ENCODE data around the gene RAC2.
"Not testable (repeated sequence)": the region's sequence is repeated elsewhere in the genome, so short reads cannot be mapped to it uniquely, and the experiment has no call there.

The RAC2 gene

DNA sequence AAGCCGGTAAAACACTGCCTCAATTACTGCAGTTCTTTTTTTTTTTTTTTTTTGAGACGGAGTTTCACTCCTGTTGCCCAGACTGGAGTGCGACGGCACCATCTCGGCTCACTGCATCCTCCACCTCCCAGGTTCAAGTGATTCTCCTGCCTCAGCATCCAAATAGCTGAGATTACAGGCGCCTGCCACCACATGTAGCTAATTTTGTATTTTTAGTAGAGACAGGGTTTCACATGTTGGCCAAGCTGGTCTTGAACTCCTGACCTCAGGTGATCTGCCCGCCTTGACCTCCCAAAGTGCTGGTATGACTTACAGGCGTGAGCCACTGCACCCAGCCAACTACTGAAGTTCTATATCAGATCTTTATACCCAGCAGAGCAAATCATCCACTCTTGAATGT is 7.8 kb upstream of the RAC2 start:
- H3K27me3 ChIP-seq (ENCODE audit: control insufficient read depth, insufficient read depth, low read length), result peaks cover 57% of the 10 kb centered on the region
- H3K9me3 ChIP-seq (replicated peaks; ENCODE audit: low read length); H3K36me3 ChIP-seq (ENCODE audit: insufficient read depth, low read length); H3K4me2 ChIP-seq (ENCODE audit: low read length); H3K4me3 ChIP-seq (ENCODE audit: low read length); H3K9ac ChIP-seq (ENCODE audit: low read depth, low read length): not testable (repeated sequence)
- H3K4me1 ChIP-seq (ENCODE audit: control insufficient read depth, insufficient read depth, low read length), result peaks cover 12% of the 10 kb centered on the region

DNA sequence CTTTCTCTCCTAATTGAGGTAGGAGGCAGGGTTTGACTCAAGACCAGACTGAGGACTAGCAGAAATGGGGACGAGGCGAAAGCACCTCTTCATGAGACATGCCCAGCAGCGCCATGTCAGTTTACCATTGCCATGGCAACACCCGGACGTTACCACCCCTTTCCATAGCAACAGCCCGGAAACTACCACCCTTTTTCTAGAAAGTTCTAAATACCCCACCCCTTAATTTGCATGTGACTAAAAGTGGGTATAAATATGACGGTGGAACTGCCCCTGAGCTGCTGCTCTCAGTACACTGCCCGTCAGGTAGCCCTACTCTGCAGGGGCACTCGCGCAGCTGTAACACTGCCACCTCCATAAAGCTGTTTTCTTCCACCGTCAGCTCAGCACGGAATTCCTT is 5.9 kb upstream of the RAC2 start:
- peaks cover 11% of the 10 kb centered on the region for H3K4me1 ChIP-seq (ENCODE audit: control insufficient read depth, insufficient read depth, low read length)
- no peak overlapping the region for H3K4me2 ChIP-seq (ENCODE audit: low read length)
- H3K27me3 ChIP-seq (ENCODE audit: control insufficient read depth, insufficient read depth, low read length), result peaks cover 45% of the 10 kb centered on the region
- H3K36me3 ChIP-seq (ENCODE audit: insufficient read depth, low read length), result no peaks in the 10 kb centered on the region
- no peaks in the 10 kb centered on the region for H3K9me3 ChIP-seq (replicated peaks; ENCODE audit: low read length)
- no peak overlapping the region for H3K9ac ChIP-seq (ENCODE audit: low read depth, low read length)
- no peak overlapping the region for H3K4me3 ChIP-seq (ENCODE audit: low read length)

DNA sequence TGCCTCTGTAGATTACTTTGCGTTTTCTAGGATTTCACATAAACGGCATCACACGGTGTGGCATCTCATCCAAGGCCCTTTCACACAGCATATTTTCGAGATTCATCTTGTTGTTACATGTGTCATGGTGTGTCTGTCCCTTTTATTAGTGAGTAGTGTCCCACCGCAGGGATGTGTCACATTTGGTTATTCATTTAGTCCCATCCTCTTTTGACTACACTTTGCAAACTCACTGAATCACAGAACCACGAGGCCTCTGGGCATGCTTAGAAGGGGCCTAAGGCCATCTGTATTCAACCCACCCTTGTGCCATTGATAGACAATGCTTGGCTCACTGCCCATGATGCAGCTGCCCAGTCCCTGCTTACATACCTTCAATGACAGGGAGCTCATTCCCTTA is 4.2 kb upstream of the RAC2 start:
- Histone ChIP-seq H3K9ac (ENCODE audit: low read depth, low read length) (no peak overlapping the region), H3K4me3 (ENCODE audit: low read length) (no peak overlapping the region), H3K4me1 (ENCODE audit: control insufficient read depth, insufficient read depth, low read length) (peaks cover 9% of the 10 kb centered on the region), H3K9me3 (replicated peaks; ENCODE audit: low read length) (no peaks in the 10 kb centered on the region), H3K4me2 (ENCODE audit: low read length) (no peak overlapping the region), H3K27me3 (ENCODE audit: control insufficient read depth, insufficient read depth, low read length) (peaks cover 51% of the 10 kb centered on the region), H3K36me3 (ENCODE audit: insufficient read depth, low read length) (no peaks in the 10 kb centered on the region)

DNA sequence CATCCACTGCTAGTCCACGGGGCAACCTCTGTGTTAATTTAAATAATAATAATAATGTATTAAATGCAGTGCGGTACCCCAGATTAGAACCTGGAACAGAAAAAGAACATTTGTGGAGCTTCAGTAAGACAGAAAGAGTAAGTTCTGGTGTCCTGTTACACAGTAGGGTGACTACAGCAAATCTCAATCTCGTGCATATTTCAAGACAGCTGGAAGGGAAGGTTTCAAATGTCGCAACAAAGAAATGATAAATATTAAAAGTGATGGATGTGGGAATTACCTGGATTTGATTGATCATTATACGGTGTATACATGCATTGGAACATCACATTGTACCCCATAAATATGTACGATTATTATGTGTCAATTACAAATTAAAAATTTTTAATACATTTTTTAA is 1.7 kb upstream of the RAC2 start:
- H3K4me1 ChIP-seq (ENCODE audit: control insufficient read depth, insufficient read depth, low read length), result peaks cover 16% of the 10 kb centered on the region
- peaks cover 34% of the 10 kb centered on the region for H3K27me3 ChIP-seq (ENCODE audit: control insufficient read depth, insufficient read depth, low read length)
- no peaks in the 10 kb centered on the region for H3K36me3 ChIP-seq (ENCODE audit: insufficient read depth, low read length)
- H3K4me3 ChIP-seq (ENCODE audit: low read length), result no peak overlapping the region
- no peaks in the 10 kb centered on the region for H3K9me3 ChIP-seq (replicated peaks; ENCODE audit: low read length)
- no peak overlapping the region for H3K9ac ChIP-seq (ENCODE audit: low read depth, low read length)
- no peak overlapping the region for H3K4me2 ChIP-seq (ENCODE audit: low read length)

- H3K4me1 ChIP-seq (ENCODE audit: control insufficient read depth, insufficient read depth, low read length), result peaks cover 16% of the 10 kb centered on the region
- no peak overlapping the region for H3K9ac ChIP-seq (ENCODE audit: low read depth, low read length)
- H3K4me3 ChIP-seq (ENCODE audit: low read length), result no peak overlapping the region
- peaks cover 40% of the 10 kb centered on the region for H3K27me3 ChIP-seq (ENCODE audit: control insufficient read depth, insufficient read depth, low read length)
- H3K9me3 ChIP-seq (replicated peaks; ENCODE audit: low read length), result no peaks in the 10 kb centered on the region
- H3K4me2 ChIP-seq (ENCODE audit: low read length), result no peak overlapping the region
- no peaks in the 10 kb centered on the region for H3K36me3 ChIP-seq (ENCODE audit: insufficient read depth, low read length)
Observed at GRCh38 chr22:37244922-37245722, 1.1 kb upstream of the RAC2 start.

GRCh38 chr22:37243402-37244113 is 511 bp downstream of the RAC2 start:
- Histone ChIP-seq H3K4me1 (ENCODE audit: control insufficient read depth, insufficient read depth, low read length) (peaks cover 16% of the 10 kb centered on the region), H3K36me3 (ENCODE audit: insufficient read depth, low read length) (no peaks in the 10 kb centered on the region)

GRCh38 chr22:37242395-37242918 is 1.6 kb downstream of the RAC2 start:
- no peaks in the 10 kb centered on the region for H3K9me3 ChIP-seq (replicated peaks; ENCODE audit: low read length)
- no peak overlapping the region for H3K4me3 ChIP-seq (ENCODE audit: low read length)
- peaks cover 53% of the 10 kb centered on the region for H3K27me3 ChIP-seq (ENCODE audit: control insufficient read depth, insufficient read depth, low read length)
- peak overlapping the region; percentile 41 for H3K4me2 ChIP-seq (ENCODE audit: low read length)
- H3K36me3 ChIP-seq (ENCODE audit: insufficient read depth, low read length), result no peaks in the 10 kb centered on the region
- peaks cover 16% of the 10 kb centered on the region for H3K4me1 ChIP-seq (ENCODE audit: control insufficient read depth, insufficient read depth, low read length)
- H3K9ac ChIP-seq (ENCODE audit: low read depth, low read length), result no peak overlapping the region

More at GRCh38 chr22:37243402-37244113, 511 bp downstream of the RAC2 start:
- no peaks in the 10 kb centered on the region for H3K9me3 ChIP-seq (replicated peaks; ENCODE audit: low read length)
- peak overlapping the region; percentile 41 for H3K9ac ChIP-seq (ENCODE audit: low read depth, low read length)
- peak overlapping the region; percentile 79 for H3K4me2 ChIP-seq (ENCODE audit: low read length)
- peaks cover 50% of the 10 kb centered on the region for H3K27me3 ChIP-seq (ENCODE audit: control insufficient read depth, insufficient read depth, low read length)
- H3K4me3 ChIP-seq (ENCODE audit: low read length), result peak overlapping the region; percentile 58

DNA sequence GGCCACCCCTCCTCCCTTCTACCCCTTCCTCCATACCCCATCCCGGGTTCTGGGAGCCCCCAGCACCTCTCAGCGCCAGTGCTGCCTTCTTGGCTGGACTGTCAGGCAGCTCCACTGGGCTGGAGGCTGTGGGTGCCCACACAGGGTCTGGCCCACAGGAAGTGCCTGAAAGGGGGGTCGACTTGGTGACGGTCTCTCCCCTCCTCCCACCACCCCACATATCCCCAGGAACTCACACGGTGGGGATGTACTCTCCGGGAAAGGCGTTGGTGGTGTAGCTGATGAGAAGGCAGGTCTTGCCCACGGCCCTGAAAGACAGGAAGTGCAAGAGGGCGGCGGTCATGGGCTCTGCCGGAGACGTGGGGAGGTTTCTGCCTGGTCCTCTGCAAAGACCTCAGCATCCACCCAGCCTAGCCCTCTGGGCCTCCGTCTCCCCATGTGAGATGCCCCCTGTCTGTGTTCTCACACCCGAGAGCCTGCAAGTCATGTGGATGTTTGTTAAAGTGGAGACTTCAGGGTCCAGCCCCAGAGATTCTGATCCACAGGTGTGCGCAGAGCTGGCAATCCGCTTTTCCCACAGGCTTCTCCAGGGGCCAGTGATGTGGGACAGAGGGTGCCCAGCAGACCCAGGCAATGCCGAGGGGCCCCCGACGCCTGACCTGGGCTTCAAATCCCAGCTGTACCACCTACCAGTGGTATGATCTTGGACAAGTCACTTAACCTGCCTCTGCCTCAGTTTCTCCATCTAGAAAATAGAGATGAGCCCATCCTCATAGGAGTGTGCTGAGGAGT is 2.5 kb downstream of the RAC2 start:
- Histone ChIP-seq H3K4me3 (ENCODE audit: low read length) (no peak overlapping the region), H3K4me1 (ENCODE audit: control insufficient read depth, insufficient read depth, low read length) (peaks cover 16% of the 10 kb centered on the region), H3K36me3 (ENCODE audit: insufficient read depth, low read length) (no peaks in the 10 kb centered on the region), H3K9me3 (replicated peaks; ENCODE audit: low read length) (no peaks in the 10 kb centered on the region), H3K9ac (ENCODE audit: low read depth, low read length) (no peak overlapping the region), H3K4me2 (ENCODE audit: low read length) (no peak overlapping the region), H3K27me3 (ENCODE audit: control insufficient read depth, insufficient read depth, low read length) (peaks cover 52% of the 10 kb centered on the region)

DNA sequence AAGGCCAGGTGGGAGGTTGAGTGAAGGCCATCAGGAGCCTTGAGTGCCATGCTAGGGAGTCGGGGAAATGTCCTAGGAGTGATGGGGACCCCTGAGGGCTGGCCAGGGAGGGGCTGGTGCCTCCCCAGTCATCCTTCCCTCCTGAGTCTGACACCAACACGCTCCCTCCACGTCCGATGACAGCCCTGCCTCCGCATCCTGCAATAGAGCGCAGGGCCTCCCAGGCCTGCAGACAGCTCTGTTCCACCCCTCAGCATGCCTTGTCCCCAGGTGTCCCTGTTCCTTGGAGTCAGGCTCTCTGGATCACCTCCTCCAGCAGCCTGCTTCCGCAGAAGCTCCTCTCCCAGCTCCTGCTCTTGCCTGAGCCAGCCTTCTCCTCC is 3.1 kb downstream of the RAC2 start:
- H3K4me2 ChIP-seq (ENCODE audit: low read length), result no peak overlapping the region
- no peaks in the 10 kb centered on the region for H3K36me3 ChIP-seq (ENCODE audit: insufficient read depth, low read length)
- no peaks in the 10 kb centered on the region for H3K9me3 ChIP-seq (replicated peaks; ENCODE audit: low read length)
- peaks cover 58% of the 10 kb centered on the region for H3K27me3 ChIP-seq (ENCODE audit: control insufficient read depth, insufficient read depth, low read length)
- no peak overlapping the region for H3K4me3 ChIP-seq (ENCODE audit: low read length)
- H3K4me1 ChIP-seq (ENCODE audit: control insufficient read depth, insufficient read depth, low read length), result peaks cover 16% of the 10 kb centered on the region
- no peak overlapping the region for H3K9ac ChIP-seq (ENCODE audit: low read depth, low read length)

- H3K9ac ChIP-seq (ENCODE audit: low read depth, low read length), result no peak overlapping the region
- H3K4me3 ChIP-seq (ENCODE audit: low read length), result no peak overlapping the region
- no peaks in the 10 kb centered on the region for H3K36me3 ChIP-seq (ENCODE audit: insufficient read depth, low read length)
- peaks cover 59% of the 10 kb centered on the region for H3K27me3 ChIP-seq (ENCODE audit: control insufficient read depth, insufficient read depth, low read length)
- no peaks in the 10 kb centered on the region for H3K9me3 ChIP-seq (replicated peaks; ENCODE audit: low read length)
- H3K4me1 ChIP-seq (ENCODE audit: control insufficient read depth, insufficient read depth, low read length), result peaks cover 16% of the 10 kb centered on the region
- no peak overlapping the region for H3K4me2 ChIP-seq (ENCODE audit: low read length)
Observed at GRCh38 chr22:37240240-37240940, 3.7 kb downstream of the RAC2 start.
